ENCODE data around the gene TTC3.

TTC3 gene

DNA sequence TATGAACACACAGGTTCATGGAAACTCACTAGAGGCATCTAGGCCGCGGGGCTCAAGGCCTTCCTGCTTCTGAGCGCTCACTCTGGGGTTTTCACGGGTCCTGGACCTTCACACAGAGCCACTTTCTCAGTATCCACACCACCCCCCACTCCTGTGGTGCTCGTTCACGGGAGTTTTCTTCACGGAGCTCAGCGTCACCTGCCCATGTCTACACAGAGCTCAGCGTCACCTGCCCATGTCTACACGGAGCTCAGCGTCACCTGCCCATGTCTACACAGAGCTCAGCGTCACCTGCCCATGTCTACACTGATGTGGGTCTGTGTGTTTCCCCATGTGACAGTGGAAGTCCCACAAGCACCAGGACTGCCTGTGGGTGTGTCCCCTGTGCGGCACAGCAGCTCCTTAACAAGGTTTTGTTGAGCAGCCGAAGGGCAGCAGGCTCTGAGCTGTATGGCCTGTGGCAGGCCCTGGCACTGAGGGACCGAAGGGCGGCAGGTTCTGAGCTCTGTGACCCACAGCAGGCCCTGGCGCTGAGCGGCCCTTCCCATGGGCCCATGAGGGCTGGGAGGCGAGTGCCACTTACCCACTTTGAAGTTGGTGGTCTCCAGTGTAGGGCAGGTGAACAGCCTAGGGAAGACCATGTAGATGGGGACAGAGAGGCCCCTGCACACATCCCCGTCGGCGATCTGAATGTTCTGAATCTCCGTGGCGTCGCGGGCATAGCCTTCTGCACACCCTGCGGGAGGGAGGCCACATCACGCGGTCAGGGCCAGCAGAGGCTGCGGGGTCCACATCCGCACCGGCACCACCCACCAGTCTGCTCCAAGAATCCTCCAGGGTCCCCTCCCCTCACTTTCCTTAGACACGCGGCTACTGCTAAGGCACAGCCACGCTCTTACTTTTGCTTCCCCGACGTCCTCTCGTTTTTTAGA lies 154.3 kb downstream of the TTC3 start:
- DNase-seq, result no peak

GRCh38 chr21:37228003-37228400 lies 154.9 kb downstream of the TTC3 start:
- DNase-seq, result no peak

GRCh38 chr21:37230632-37231248 lies 157.7 kb downstream of the TTC3 start:
- no peak for DNase-seq

DNA sequence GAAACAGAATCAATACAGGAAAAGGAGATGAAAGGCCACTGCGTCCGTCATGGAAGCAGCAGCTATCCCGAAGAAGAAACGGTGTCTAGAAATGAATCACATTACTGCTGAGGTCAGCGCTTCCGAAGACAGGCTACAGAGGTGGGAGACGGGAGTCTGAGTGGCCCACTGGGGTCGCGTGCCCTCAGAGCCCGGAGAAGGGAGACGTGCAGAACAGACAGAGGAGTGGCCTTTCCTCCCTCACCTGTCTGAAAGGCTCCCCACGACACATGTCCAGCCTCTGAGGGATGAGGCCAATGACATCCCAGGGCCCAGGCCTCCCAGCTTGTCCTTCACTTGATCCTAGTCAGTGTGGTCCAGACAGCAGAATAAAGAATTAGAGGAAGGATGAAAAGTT lies 158.2 kb downstream of the TTC3 start:
- no peak for DNase-seq

DNA sequence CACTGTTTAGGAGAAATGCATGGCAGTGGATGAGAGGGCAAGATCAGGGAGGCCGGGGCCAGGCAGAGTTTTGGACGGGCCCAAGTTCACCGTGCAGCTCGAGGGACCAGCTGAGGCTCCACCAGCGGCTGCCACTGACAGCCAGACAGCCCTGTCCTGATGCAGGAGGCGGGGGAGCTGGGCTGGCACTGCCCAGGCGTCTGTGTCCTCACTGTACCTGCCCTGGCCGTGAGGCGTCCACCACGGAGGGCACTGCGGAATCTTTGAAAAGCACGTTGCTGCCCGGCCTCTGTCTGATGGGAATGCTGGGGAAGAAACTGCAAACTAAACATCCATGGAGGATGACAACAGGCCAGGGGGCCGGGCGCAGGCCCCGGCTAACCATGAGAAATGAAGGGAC lies 158.6 kb downstream of the TTC3 start:
- DNase-seq, result no peak

DNA sequence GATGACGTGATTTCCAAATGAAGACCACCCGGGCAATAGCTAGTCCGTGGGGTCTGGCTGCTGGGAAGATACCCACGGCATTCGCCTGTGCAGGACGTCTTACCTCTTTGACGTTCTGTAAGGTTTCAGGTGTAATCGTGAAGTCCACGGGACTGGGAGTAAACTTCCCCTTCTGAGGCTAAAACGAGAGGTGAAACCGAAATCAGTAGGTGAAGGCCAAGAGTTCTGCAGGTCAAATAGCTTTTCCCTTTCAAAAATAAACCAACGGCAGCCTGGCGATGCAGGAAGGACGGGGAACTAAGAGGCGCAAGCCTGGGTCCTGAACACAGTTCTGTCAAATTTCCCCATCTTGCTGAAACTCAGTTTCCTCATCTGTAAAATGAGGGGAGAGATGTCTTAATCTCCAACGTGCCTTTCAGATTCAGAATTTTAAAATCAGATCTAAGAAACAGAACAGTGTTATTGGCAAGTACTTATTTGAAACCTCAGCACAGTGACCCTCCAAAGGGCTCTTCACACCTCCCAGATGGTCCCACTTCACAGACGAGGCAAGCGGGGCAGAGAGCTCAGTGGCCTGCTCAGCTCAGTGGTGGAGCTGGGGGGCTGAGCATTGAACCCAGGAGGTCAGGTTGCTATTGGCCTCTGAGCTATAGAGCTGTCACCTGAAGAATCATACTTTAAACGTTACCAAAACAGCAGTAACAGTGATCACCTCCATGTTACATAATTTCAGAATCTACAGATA lies 159.4 kb downstream of the TTC3 start:
- no peak for DNase-seq

GRCh38 chr21:37233551-37234146 lies 160.6 kb downstream of the TTC3 start:
- no peak for DNase-seq

DNA sequence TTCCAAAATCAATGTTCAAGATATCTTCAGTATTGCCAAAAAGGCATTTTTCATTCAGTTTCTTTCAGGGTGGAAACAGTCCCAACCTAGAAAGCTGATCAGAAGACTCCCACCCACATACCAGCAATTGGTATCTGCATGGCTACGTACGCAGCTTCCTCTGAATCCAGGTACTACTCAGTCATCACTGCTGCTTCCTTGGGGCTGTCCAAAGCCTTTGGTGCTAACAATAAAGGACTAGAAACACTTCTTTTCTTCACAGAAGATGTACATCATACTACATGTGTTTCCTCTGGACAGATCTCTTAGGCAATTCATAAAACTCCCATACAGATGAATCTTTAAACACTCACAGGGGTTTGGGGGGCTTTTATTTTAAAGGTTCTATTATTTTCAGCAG lies 164.3 kb downstream of the TTC3 start:
- no peak for DNase-seq

- no peak for DNase-seq
Observed at GRCh38 chr21:37237764-37238163, 164.7 kb downstream of the TTC3 start.

- DNase-seq, result no peak
Observed at GRCh38 chr21:37240978-37241377, 167.9 kb downstream of the TTC3 start.

DNA sequence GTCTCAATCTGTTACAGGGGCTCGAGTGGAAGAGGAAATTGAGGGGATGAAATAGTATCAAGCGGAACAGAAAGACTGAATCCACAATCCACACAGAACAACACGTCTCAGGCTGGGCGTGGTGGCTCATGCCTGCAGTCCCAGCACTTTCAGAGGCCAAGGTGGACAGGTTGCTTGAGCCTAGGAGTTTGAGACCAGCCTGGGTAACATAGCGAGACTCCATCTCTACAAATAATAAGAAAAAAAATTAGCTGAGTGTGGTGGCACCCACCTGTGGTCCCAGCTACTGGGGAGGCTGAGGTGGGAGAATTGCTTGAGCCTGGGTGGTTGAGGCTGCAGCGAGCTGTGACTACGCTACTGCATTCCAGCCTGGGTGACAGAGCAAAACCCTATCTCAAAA lies 168.4 kb downstream of the TTC3 start:
- DNase-seq, result no peak

- DNase-seq, result no peak
Observed at GRCh38 chr21:37243961-37244360, 170.9 kb downstream of the TTC3 start.

- no peak for DNase-seq
Observed at GRCh38 chr21:37244501-37245095, 171.5 kb downstream of the TTC3 start.

DNA sequence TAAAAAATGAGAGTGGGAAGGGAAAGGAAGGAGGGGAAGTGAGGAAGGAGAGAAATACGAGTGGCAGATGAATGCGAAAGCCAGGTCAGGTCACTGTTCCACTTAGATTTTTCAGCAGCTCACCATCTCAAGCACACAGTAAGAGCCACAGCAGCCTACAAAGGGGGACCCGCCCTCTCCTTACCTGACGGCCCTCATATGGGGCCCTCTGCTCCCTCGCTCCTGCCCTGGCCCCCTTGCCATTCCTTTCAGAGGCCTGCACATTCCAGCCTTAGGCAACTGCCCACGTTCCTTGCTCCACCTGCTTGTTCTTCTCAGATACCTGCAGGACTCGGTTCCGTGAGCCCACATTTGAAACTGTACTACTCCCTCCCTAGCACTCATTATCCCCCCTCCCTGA lies 172.1 kb downstream of the TTC3 start:
- no peak for DNase-seq

GRCh38 chr21:37248298-37248697 lies 175.2 kb downstream of the TTC3 start:
- no peak for DNase-seq

- DNase-seq, result no peak
Observed at GRCh38 chr21:37249112-37249904, 176.3 kb downstream of the TTC3 start.

GRCh38 chr21:37251294-37251634 lies 178.2 kb downstream of the TTC3 start:
- DNase-seq, result no peak

All from activated gamma-delta T cell (primary cell).